HEK293 (cell line): ENCODE results near the gene NLK.

Experiments used
- CTCF ChIA-PET: fragments of 350-600 bp; formaldehyde crosslinking; extraction: SDS; loops from one replicate; lab custom pipeline; 2021; ENCODE audit warnings: antibody characterized with exemption; lab: Yijun Ruan, JAX
- POLR2A ChIA-PET: fragments of 300-600 bp; formaldehyde crosslinking; extraction: SDS; loops from one replicate; lab custom pipeline; 2020; ENCODE audit warnings: antibody characterized with exemption, inconsistent platforms; lab: Yijun Ruan, JAX
- H3K27ac ChIP-seq: fragments of 200-500 bp; sonication (Bioruptor generic); 2 replicates; pipeline ENCODE4 v1.5.1; 2014; ENCODE audit warnings: low read depth, low read length, control low read depth, inconsistent platforms; ENCODE audit errors: extremely low read depth
- H3K36me3 ChIP-seq, 2 experiments: fragments of 200-500 bp in 1 of 2; sonication (Bioruptor generic) in 1 of 2; 1 replicate in 1 of 2; 2 replicates in 1 of 2; pipeline ENCODE4 v1.5.1; 2014 to 2017; ENCODE audit warnings: inconsistent platforms in 2 of 2, low read length in 2 of 2; ENCODE audit not compliant: control insufficient read depth in 2 of 2, insufficient read depth in 1 of 2
- H3K4me1 ChIP-seq: fragments of 200-500 bp; sonication (Bioruptor generic); 2 replicates; pipeline ENCODE4 v1.5.1; 2014; ENCODE audit warnings: mild to moderate bottlenecking, low read length, inconsistent platforms; ENCODE audit not compliant: control insufficient read depth, insufficient read depth
- H3K4me3 ChIP-seq: 2 replicates; pipeline ENCODE4 v1.5.1; 2011; ENCODE audit warnings: low read depth, mild to moderate bottlenecking, control low read depth, low read length, moderate library complexity
- H3K9me3 ChIP-seq: fragments of 200-500 bp; sonication (Bioruptor generic); 2 replicates; pipeline ENCODE4 v1.5.1; 2014; ENCODE audit warnings: low read depth, low read length, inconsistent platforms; ENCODE audit not compliant: control insufficient read depth, insufficient read depth
- KLF10 ChIP-seq: fragments of 450-650 bp; IDR thresholded peaks from 2 replicates; pipeline ENCODE4 v1.5.1; 2018; ENCODE audit warnings: missing biosample characterization, mild to moderate bottlenecking, missing genetic modification characterization
- KLF9 ChIP-seq: fragments of 450-650 bp; formaldehyde crosslinking; IDR thresholded peaks from 2 replicates; pipeline ENCODE4 v1.5.1; 2016; ENCODE audit warnings: missing biosample characterization, missing genetic modification characterization, low read depth
- MYNN ChIP-seq: fragments of 450-650 bp; formaldehyde crosslinking; IDR thresholded peaks from 2 replicates; pipeline ENCODE4 v1.5.1; 2016; ENCODE audit warnings: missing biosample characterization, missing genetic modification characterization, borderline replicate concordance
- SP2 ChIP-seq: fragments of 450-650 bp; formaldehyde crosslinking; IDR thresholded peaks from 2 replicates; pipeline ENCODE4 v1.5.1; 2016; ENCODE audit warnings: missing biosample characterization, missing genetic modification characterization
- TCF7L2 ChIP-seq: IDR thresholded peaks from 2 replicates; pipeline ENCODE4 v1.6.1; 2011; ENCODE audit warnings: low read depth, mild to moderate bottlenecking, inconsistent platforms, low read length, moderate library complexity, borderline replicate concordance
- YY2 ChIP-seq: fragments of 450-650 bp; formaldehyde crosslinking; IDR thresholded peaks from 2 replicates; pipeline ENCODE4 v1.5.1; 2016; ENCODE audit warnings: missing biosample characterization, missing genetic modification characterization
- ZFP69B ChIP-seq: fragments of 450-650 bp; formaldehyde crosslinking; IDR thresholded peaks from 2 replicates; pipeline ENCODE4 v1.5.1; 2016; ENCODE audit warnings: missing biosample characterization, missing genetic modification characterization
- ZIC2 ChIP-seq: fragments of 450-650 bp; formaldehyde crosslinking; IDR thresholded peaks from 2 replicates; pipeline ENCODE4 v1.5.1; 2016; ENCODE audit warnings: missing biosample characterization, missing genetic modification characterization
- ZNF10 ChIP-seq: fragments of 450-650 bp; formaldehyde crosslinking; IDR thresholded peaks from 2 replicates; pipeline ENCODE4 v1.5.1; 2017; ENCODE audit warnings: missing biosample characterization, missing genetic modification characterization
- ZNF140 ChIP-seq: fragments of 450-650 bp; formaldehyde crosslinking; IDR thresholded peaks from 2 replicates; pipeline ENCODE4 v1.5.1; 2016; ENCODE audit warnings: missing biosample characterization, missing genetic modification characterization
- ZNF23 ChIP-seq: fragments of 450-650 bp; formaldehyde crosslinking; IDR thresholded peaks from 2 replicates; pipeline ENCODE4 v1.5.1; 2016; ENCODE audit warnings: missing biosample characterization, missing genetic modification characterization, borderline replicate concordance
- ZNF404 ChIP-seq: fragments of 450-650 bp; formaldehyde crosslinking; IDR thresholded peaks from 2 replicates; pipeline ENCODE4 v1.5.1; 2017; ENCODE audit warnings: missing biosample characterization, missing genetic modification characterization
- ZNF423 ChIP-seq: fragments of 450-650 bp; formaldehyde crosslinking; IDR thresholded peaks from 2 replicates; pipeline ENCODE4 v1.5.1; 2016; ENCODE audit warnings: missing biosample characterization, missing genetic modification characterization
- ZNF426 ChIP-seq: fragments of 450-650 bp; formaldehyde crosslinking; IDR thresholded peaks from 2 replicates; pipeline ENCODE4 v1.5.1; 2017; ENCODE audit warnings: missing biosample characterization, missing genetic modification characterization, mild to moderate bottlenecking, inconsistent platforms, moderate library complexity
- ZNF510 ChIP-seq: fragments of 450-650 bp; formaldehyde crosslinking; IDR thresholded peaks from 2 replicates; pipeline ENCODE4 v1.5.1; 2018; ENCODE audit warnings: mild to moderate bottlenecking, missing genetic modification characterization, missing biosample characterization; ENCODE audit not compliant: insufficient replicate concordance
- ZNF623 ChIP-seq: fragments of 450-650 bp; formaldehyde crosslinking; IDR thresholded peaks from 2 replicates; pipeline ENCODE4 v1.5.1; 2016; ENCODE audit warnings: missing biosample characterization, missing genetic modification characterization
- ZNF670 ChIP-seq: fragments of 450-650 bp; formaldehyde crosslinking; IDR thresholded peaks from 2 replicates; pipeline ENCODE4 v1.5.1; 2016; ENCODE audit warnings: missing biosample characterization, missing genetic modification characterization, low read depth
- ZNF677 ChIP-seq: fragments of 450-650 bp; IDR thresholded peaks from 2 replicates; pipeline ENCODE4 v1.5.0; 2018; ENCODE audit warnings: missing biosample characterization, mild to moderate bottlenecking, missing genetic modification characterization, moderate library complexity
- ZNF768 ChIP-seq: fragments of 450-650 bp; formaldehyde crosslinking; IDR thresholded peaks from 2 replicates; pipeline ENCODE4 v1.5.1; 2018; ENCODE audit warnings: missing biosample characterization, mild to moderate bottlenecking, missing genetic modification characterization
- TF ChIP-seq, protein P1 (sequence below): fragments of 450-650 bp; formaldehyde crosslinking; IDR thresholded peaks from 2 replicates; pipeline ENCODE4 v1.5.1; 2016; ENCODE audit warnings: missing biosample characterization, missing genetic modification characterization
- TF ChIP-seq, protein P2 (sequence below): fragments of 450-650 bp; formaldehyde crosslinking; IDR thresholded peaks from 2 replicates; pipeline ENCODE4 v1.5.1; 2017; ENCODE audit warnings: missing biosample characterization, mild to moderate bottlenecking, missing genetic modification characterization, moderate library complexity

NLK gene

DNA sequence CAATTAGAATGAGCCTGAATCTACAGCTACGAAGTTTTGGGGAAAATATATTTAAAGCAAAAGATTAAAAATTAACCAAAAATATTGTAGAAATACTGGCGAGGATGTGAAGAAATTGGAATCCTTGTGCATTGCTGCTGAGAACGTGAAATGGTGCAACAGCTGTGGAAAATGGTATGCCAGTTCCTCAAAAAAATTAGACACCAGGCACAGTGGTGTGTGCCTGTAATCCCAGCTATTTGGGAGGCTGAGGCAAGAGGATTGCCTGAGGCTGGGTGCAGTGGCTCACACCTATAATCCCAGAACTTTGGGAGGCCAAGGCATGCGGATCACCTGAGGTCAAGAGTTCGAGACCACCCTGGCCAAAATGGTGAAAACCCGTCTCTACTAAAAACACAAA lies 156.6 kb downstream of the NLK start:
- POLR2A ChIA-PET: no interaction called here
- TF ChIP-seq ZNF404 (no peak), ZFP69B (tag by site-specific recombination) (no peak), SP2 (tag by site-specific recombination) (no peak), ZNF426 (tag by site-specific recombination) (no peak), ZNF510 (no peak), ZNF623 (tag by site-specific recombination) (no peak), YY2 (no peak), ZIC2 (tag by site-specific recombination) (no peak), KLF10 (no peak)
- TF ChIP-seq, all 188 proteins: peak for 0
- Histone ChIP-seq H3K4me3 (no peak overlapping the region), H3K4me1 (no peaks in the 10 kb centered on the region), H3K27ac (no peak overlapping the region), H3K9me3 (no peaks in the 10 kb centered on the region), H3K36me3 (peaks cover 10 to 14% of the 10 kb centered on the region in 2 experiments)
- CTCF ChIA-PET: interaction anchor here (0.9 kb wide), 1 partner anchor 9 kb away, joined by 4 read pairs; no protein-coding TSS in a partner anchor

DNA sequence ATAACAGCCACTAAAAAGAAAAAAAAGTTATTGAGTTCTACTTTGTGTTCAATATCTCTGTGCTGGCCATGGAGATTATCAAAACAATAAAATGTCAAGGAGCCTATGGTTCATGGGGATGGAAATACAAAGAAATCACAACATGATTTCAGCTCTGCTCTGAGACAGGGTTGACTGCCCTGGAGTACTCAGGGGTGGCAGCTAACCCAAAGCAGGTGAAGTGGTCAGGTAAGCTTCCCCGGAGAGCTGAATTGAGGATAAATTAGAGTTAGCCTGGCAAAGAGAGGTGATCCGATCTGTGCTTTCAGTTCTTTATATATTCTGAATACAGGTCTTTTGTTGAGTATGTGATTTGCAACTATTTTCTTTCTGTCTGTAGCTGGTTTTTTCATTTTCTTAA lies 157.3 kb downstream of the NLK start:
- TF ChIP-seq, protein P1, sequence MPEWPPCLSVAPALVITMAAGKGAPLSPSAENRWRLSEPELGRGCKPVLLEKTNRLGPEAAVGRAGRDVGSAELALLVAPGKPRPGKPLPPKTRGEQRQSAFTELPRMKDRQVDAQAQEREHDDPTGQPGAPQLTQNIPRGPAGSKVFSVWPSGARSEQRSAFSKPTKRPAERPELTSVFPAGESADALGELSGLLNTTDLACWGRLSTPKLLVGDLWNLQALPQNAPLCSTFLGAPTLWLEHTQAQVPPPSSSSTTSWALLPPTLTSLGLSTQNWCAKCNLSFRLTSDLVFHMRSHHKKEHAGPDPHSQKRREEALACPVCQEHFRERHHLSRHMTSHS (tag by site-specific recombination): no peak
- TF ChIP-seq ZNF10 (tag by site-specific recombination): 0 out of 2 replicates have a peak, but pooled peaks have one; percentile 33
- Histone ChIP-seq H3K36me3 (peaks cover 6 to 12% of the 10 kb centered on the region in 2 experiments; a peak in 2 of 3 replicates), H3K9me3 (no peaks in the 10 kb centered on the region), H3K4me1 (no peaks in the 10 kb centered on the region), H3K4me3 (no peak overlapping the region), H3K27ac (no peak overlapping the region)
- ChIA-PET CTCF (interaction anchor here (0.9 kb wide), 1 partner anchor 10 kb away, joined by 4 read pairs; no protein-coding TSS in a partner anchor), POLR2A (no interaction called here)

DNA sequence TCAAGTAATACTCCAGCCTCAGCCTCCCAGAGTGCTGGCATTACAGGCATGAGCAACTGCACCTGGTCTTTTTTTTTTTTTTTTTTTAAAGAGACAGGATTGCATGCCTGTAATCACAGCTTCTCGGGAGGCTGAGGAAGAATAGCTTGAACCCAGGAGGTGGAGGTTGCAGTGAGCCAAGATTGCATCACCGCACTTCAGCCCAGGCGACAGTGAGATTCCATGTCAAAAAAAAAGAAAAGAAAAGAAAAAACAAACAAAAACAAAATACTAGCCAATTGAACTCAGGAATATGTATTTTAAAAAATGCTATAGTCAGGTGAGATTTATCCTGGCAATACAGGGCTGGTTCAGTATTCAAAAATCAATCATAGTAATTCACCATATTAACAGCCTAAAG lies 158.8 kb downstream of the NLK start:
- Histone ChIP-seq H3K9me3 (no peaks in the 10 kb centered on the region), H3K4me1 (no peaks in the 10 kb centered on the region), H3K36me3 (peaks cover 6% of the 10 kb centered on the region in 2 experiments; a peak in 2 of 3 replicates), H3K27ac (no peak overlapping the region), H3K4me3 (no peak overlapping the region)
- POLR2A ChIA-PET: interaction anchor here (0.6 kb wide), 1 partner anchor 57 kb away, joined by 6 read pairs; no protein-coding TSS in a partner anchor
- CTCF ChIA-PET: no interaction called here
- TF ChIP-seq ZNF23 (no peak), ZNF423 (tag by site-specific recombination) (no peak), ZNF768 (tag by site-specific recombination) (no peak), ZNF140 (tag by site-specific recombination) (no peak), TCF7L2 (no peak), ZNF670 (tag by site-specific recombination) (no peak), ZNF677 (tag by site-specific recombination) (no peak), MYNN (tag by site-specific recombination) (no peak), KLF9 (no peak)
- TF ChIP-seq, protein P2, sequence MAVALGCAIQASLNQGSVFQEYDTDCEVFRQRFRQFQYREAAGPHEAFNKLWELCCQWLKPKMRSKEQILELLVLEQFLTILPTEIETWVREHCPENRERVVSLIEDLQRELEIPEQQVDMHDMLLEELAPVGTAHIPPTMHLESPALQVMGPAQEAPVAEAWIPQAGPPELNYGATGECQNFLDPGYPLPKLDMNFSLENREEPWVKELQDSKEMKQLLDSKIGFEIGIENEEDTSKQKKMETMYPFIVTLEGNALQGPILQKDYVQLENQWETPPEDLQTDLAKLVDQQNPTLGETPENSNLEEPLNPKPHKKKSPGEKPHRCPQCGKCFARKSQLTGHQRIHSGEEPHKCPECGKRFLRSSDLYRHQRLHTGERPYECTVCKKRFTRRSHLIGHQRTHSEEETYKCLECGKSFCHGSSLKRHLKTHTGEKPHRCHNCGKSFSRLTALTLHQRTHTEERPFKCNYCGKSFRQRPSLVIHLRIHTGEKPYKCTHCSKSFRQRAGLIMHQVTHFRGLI (tag by site-specific recombination): no peak
